GM04504 (cell line): ENCODE data around the gene PFDN1.

Source experiments
- DNase-seq: peaks from one replicate; pipeline ENCODE4 v3.0.0-alpha.2; 2012; ENCODE audit warnings: low read depth

Gene PFDN1

DNA sequence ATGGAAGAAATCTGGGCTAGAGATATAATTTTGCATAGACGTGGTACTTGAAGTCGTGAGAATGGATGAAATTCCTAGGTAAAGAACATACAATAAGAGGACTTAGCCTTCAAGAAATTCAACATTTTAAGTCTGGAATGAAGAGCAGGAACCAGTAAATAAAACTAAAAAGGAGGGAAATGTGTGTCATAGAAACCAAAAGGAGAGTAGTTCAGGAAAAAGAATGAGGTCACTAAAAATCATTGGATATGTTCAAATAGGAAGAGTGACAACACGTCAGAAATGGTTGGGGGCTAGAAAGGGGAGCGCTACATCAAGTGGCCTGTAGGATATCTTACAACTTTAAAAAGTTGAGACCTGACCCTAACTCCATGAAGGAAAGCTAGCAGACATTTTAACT is 44.0 kb downstream of the PFDN1 start:
- no peak for DNase-seq

DNA sequence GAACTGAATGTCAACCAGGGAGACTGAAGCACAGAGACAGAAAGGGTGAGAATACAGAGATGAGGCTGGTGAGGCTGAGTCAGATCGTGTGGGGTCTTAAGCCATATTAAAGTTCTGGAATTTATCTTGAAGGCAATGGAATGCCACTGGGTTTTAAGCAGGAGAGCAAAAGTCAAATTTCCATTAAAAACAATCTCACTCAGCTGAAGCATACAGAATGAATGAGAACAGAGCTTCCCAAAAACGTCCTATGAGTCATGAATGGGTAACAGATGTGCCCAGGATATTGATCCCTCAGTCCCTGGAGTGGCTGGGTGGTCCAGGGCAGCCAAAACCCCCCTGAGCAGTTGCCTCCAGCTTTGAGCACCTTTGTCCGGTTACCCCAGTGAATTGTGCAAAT is 44.9 kb downstream of the PFDN1 start:
- no peak for DNase-seq

DNA sequence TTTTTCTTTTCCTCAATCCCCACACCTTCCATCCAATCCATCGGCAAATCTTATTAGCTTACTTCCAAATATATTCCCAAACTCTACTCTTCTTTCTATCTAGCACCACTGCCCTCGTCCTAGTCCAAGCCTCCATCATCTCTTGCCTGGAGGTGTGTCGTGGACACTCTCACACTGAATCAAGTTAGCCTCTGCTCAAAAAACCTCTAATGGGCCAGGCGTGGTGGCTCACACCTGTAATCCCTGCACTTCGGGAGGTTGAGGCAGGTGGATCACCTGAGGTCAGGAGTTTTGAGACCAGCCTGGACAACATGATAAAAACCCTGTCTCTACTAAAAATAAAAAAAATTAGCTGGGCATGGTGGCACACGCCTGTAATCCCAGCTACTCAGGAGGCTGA is 46.2 kb downstream of the PFDN1 start:
- no peak for DNase-seq

DNA sequence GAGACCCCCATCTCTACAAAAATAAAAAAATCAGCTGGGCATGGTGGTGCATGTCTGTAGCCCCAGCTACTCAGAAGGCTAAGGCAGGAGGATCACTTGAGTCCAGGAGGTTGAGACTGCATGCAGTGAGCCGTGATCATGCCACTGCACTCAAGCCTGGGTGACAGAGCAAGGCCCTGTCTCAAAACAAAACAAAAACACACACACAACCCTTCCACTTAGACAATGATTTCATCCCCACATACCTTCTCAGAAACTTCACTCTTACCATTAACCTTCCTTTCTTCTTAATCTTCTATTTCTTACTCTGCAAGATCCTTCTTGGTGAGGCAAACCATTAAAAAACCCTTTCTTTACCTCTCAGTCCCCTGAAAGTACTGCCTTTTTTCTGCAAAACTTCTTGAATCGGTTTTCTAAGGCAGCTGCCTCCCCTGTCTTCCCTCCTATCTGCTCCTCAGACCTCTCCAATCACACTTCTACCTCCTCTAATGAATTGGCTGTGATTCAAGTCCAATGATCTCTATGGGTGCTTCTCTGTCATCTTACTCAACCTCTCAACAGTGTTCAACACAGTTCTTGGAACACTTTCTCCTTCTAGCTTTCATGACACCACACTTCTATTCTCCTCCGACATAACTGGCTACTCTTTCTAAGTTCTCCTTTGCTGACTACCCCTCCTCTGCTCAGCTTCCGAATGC is 47.3 kb downstream of the PFDN1 start:
- DNase-seq: no peak

DNA sequence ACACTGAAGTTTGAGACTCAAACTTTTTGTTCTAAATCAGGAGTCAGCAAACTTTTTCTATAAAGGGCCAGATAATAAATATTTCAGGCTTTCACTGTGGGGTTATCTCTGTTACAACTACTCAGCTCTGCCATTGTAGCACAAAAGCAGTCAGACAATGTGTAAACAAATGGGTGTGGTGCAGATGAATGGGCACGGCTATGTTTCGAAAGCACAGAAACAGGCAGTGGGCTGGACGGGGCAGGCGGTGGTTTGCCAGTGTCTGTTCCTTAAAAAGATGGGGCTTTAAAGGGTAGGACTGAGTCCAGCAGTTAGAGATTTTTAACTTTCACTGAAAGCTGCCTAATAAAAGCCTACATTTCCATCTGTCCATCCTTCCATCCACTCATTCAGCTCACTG is 48.9 kb downstream of the PFDN1 start:
- no peak for DNase-seq

DNA sequence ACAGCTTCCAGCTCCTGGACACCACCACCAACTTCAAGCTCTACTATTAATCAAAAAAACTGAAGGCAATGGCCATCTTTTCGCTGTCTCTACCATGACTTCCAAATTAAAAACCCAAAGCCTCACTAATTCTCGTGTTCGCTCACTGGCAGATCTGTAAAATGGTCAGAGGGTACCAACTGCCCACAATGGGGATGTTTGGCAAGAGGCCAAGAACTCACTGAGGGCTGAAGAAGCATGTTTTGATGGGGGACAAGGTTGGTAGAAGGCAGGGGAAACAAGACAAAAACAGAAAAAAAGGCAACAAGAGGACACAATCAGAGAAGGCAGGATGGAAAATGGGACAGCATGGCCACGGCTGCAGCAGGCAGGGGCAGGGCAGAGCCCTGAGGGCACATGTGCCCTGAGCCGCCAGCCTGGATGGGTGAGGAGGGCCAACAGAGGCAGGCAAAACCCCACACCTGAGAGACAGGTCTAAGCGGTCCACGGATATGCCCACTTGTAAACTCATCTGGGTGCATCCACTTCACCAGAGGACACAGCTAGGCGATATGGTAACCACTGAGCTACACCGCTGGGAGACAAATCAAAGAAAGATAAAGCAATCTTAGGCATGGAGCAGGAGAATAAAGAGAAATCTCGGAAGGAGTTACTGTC is 50.3 kb downstream of the PFDN1 start:
- DNase-seq: no peak

DNA sequence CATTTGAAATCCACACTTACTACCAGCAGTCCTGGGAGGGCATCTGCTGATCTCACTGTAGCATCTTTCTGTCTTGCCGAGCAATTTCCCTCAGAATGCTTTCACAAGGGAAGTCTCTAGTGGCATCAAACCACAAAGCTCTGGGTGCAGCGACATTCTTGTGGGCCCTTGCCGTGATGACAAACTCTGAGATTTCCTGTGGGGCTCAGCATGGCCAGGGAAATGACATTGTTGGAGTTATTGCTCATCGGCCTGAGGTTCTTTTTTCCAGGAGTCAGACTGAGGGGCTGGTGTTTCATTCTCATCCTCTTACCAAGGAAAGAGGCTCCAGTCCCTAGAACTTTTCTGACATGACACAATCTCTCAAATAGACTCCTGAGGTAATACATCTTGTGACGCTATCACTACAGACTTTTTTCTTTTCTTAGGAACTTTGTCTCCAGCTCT is 51.4 kb downstream of the PFDN1 start:
- peak; percentile 86 for DNase-seq

DNA sequence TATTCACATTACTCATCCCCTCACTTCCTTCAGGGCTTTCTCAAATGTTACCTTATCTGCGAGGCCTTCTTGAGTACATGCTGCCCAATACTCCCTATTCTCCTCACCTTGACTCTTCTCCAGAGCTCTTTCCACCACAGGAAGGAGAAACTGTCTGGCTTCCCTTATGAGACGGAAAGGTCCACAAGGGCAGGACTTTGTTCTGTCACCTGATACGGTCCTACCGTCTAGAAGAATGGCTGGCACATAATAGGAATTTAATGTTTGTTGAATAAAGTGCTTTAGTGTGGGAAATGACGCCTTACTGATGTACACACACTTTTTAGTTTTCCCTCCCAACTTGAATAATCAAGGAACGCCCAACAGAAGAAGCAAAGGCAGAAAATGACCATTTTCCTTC is 52.5 kb downstream of the PFDN1 start:
- no peak for DNase-seq

DNA sequence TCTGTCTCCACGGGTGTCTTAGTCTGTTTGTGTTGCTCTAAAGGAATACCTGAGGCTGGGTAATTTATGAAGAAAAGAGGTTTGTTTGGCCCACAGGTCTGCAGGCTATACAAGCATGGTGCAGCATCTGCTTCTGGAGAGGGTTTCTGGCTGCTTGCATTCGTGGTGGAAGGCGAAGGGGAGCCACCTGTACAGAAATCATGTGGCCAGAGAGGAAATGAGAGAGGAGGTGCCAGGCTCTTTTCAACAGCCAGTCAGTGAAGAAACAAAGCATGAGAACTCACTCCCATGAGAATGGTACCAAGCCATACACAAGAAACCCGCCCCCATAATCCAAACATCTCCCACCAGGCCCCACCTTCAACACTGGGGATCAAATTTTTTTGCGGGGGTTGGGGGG is 53.4 kb downstream of the PFDN1 start:
- DNase-seq: no peak

DNA sequence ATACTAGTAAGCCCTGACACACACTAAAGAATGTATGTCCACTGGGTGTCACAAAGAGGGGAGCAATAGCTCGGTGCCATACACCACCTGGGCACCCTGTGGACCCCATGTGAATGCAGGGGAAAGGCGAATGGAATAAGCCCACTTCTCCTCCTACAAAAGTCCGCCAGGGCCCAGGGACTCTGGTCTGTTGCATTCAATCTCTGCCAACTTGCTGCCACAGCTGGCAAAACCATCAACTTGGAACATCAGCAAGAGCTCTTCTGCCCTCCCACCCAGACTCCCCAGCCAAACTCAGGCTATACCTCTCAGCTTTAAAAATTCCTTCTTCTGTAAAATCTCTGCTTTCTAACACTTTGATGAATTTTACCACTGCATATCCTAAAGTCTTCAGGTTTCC is 54.5 kb downstream of the PFDN1 start:
- DNase-seq: no peak

DNA sequence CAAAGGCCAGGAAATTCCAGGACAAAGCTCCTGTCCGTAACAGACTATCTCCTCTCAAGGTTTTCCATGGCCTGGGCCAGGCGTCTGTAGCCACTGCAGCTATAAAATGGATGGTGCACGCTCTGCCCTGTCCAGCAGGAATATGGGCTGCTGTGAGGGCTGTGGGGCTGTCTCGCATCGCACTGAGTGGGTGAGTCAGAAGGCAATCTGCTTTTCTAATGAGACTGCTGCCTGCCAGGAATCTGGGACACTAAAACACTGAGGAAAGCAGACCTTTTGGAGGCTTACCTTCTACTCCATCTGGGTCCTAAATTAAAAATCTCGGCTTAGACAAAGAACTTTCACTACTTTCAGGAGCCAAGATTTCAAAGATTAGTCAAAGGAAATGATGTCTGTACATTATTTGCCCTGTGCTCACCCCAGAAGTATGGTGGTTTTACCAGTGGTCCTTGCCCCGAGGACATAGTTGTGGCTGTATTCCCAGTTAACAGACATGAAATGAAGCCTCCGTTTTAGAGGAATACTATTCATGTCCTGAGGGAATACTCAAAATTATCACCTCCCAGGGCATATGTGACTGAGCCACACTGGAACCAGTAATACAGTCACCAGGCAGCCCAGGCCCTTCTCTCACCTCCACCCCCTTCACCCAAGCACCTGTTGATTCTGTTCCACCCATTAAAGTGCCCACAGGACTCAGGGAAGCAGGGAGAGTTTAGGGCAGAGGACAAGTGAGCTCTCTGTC is 56.4 kb downstream of the PFDN1 start:
- DNase-seq: peak; percentile 72

DNA sequence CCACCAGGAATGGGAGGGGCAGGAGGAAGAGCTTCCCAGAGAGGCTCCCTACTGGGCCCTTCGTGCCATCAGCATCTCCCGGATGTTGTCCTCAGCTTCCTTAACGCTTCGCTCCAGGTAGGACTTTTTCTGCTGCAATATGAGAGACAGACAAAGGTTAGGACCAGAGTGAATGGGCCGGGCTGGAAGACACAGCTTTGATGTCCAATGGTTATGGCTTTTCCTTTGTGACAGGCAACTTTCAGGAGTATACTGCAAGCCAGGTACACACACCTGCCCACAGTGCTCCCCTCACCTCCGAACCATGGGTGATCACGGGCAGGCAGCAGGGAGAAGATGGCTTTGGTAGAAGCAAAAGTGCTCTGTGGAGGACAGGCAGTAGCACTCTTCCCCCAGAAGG is 57.0 kb downstream of the PFDN1 start:
- no peak for DNase-seq

DNA sequence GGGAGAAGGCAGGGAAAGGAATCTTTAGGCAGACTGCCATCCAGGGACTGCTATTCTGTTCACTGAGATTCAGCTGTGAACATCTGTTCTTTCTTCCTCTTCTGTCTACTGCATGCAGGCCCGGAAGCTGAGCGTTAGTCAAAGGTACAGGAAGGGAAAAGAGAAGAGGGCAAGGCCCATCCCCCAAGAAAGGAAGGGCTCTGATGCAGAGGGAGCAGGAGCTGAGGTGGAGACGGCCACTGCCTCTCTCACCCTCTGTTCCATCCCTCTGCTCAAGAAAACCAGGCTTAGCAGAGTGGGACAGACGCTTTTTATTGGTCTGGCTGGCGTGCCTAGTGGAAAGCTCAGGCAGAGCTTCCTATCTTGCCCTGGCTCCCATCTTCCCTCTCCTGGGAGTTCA is 57.6 kb downstream of the PFDN1 start:
- no peak for DNase-seq

DNA sequence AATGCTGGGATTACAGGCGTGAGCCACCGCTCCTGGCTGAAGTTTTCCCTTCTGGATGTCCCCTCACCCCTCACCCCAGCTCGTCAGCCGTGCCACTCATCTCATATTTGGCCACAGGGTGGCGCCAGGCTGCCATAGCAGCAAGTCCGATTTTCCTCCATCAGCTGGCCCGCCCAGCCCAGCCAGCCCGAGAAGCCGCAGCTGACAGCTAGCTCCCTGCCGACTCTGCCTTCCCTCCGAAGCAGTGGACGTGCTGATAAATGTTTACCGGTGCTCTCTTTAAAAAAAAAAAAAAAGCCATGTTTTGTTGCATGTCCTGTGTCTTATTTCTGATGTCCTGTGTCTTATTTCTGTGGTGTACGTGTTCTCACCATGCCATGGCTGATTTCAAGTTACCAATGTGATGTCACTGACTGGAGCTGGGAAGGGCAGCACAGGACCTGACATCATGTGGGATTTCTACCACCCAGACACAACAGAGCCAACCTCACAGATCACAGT is 58.3 kb downstream of the PFDN1 start:
- DNase-seq: no peak

DNA sequence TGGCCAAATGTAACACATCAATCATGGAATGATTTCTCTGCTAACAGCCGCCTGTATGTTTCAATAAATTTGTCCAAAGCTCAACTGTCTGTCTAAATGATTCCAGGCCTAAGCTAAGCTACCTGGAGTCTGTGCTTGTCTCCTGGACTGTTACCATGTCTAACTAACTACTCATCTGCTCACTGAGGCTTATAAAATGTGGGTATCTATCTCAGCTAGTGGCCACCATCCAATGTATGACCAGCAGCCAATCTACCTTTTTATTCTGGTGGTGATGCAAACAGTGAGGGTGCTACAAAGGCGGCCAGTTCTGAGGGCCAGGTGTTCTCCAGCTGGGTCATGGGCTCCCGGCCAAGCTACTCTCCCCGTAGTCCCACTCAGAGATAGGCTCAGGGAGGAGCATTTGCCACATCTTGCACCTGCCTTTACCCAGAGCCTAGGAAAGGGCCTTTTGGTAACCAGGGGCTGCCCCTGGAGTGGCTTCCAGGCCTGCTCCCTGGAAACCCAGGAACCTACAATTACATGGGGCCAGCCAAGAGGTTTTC is 59.1 kb downstream of the PFDN1 start:
- no peak for DNase-seq

DNA sequence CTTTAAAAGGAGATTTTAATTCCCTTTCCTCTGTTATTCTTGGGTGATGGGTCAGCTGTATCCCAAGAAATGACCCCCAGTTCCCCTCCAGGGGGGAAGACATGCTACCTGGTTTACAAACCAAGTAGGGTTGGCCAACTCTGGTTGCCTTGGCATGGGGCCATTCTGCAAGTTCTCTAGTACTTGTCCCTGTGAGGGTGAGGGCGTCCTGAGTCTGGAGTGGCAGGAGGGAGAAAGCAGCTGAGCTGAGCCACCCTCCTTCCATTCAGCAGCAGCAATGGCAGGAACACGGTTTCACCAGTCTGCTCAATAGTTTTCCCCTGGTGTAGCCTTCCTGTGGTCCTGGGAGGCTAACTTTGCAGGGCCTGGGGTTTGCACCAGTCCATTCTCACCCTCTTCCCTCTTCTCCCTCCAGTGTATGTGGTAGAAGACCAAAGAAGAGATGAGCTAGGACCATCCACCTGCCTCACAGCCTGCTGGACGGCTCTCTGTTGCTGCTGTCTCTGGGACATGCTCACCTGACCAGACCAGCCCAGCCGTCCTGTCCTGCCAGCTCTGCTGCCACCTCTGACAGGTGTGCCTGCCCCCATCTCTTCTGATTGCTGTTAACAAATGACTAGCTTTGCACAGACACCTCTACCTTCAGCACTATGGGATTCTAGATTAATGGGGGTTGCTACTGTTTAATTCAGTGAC is 59.9 kb downstream of the PFDN1 start:
- DNase-seq: no peak

DNA sequence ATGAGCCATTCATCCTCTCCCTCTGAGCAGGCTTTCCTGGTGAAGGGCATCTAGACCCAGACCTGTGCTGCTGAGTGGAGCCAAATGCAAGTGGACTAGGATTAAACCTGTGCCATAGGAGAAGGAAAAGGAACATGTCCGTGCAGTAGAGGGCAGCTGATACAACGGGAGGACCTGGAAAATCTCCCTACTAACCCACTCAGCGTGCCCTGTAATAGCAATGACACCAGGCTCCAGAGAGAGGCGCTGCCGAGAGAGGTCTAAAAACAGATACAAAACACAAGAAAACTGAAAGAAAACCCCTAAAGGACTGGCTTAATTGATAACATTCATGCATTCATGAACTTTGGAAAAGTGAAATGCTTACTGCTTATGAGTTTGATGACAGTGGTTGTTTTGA is 60.8 kb downstream of the PFDN1 start:
- no peak for DNase-seq

DNA sequence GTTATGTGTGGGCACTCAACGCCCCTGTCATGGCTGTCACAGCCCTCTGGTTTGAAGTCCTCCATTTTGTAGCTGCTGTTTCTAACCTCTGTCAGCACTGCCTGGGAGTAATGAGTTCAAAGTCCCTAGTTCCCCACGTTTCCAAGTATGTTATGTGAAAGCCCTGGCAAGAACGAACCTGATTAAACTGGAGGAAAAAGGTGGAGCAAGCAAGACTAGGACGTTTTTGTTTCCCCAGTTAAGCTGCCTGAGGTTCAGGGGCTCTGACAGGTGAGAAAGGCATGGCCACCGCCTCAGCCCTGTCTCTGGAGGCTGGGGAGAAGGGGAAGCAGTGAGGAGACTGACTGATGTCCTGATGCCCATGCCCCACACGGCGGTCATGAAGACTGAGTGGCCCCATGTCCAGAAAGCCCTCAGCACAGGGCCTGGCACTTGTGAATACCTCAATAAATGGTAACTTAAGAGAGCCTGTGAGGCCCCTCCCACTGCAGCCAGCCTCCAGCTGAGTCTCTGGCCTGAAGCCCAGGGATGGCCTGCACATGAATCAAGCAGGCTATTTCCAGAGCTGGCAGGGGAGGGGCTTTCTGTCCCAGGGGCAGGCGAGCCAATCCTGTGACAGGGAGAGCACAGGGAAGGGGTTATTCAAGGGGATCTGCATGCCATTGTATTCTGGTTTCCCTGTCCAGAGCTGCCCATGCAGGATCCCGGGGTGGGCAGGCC is 61.8 kb downstream of the PFDN1 start:
- peak; percentile 87 for DNase-seq

DNA sequence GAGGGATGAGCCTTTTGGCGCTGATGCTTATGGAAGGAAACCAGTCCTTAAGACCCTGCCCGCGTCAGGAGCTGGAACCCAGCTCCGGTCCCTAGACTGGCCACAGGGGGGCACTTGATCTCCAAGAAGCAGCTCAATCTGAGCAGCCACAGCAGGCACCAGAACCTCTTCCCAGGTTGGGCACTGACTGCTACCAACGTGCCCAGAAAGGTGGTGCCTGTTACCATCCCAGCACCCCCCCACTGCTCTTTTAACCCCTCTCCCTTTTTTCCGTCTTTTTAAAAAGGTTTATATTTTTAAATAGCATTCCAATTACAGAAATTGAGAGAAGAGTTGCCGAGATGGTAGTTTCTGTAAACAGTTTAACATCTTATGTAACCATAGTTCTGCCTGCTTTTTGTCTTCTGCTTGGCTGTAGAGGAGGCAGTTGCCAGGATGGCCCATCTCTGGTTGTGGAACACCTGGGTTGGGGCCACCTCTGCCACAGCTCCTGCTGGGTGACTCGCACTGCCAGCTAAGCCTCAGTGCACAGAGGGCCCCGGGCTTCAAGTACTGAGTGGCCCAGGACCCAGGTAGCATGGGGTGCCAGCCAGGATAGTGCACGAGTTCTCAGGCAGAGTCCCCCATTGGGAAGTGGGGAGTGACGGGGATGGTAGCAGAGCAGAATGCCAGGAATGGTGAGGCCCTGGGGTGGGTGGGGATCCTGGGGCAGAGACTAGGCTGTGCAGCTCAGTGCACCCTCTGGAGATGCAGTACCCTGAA is 62.8 kb downstream of the PFDN1 start:
- DNase-seq: no peak

DNA sequence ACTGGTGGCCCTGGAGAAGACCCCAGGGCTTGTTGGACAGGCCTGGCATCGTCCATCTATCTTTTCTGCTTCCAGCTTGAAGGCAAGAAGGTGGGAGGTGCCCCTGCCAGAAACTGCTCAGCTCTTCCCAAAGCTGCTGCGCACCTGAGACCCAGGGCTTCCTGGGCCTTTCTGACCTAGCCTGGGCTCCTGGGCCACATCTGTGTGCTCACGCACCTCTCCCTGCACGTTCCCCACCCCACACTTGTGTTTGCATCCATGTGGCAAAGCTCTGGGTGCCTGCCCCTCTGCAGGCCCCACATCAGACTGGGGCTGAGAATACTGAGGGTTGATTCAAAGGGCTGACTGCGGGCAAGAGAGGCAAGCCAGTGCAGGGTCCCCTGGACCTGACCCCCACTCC is 63.4 kb downstream of the PFDN1 start:
- no peak for DNase-seq

DNA sequence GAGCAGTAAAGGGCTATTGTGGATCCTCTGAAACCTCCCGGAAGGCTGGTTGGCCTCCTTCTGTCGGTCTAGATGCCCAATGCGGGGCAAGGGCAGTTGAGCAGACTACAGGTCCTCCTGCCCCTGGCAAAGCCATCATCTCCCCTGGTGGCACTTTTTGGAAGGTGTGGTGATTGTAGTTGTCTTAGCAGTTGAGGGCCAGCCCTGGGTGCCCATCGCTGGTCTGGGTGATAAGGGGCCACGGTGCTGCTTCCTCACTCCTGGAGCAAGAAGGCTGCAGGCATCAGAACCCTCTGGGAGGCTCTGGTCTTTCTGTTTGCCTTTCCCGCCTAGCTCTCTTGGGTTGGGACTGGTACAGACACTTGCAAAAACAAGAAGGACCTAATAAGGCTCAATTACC is 64.1 kb downstream of the PFDN1 start:
- no peak for DNase-seq
